GM19395 (cell line): ENCODE measurements around the gene RPL15.

Source experiments
- ATAC-seq: cut with Tn5 transposase; IDR thresholded peaks from one replicate; pipeline ENCODE4 v1.9.1; 2021; ENCODE audit warnings: mild to moderate bottlenecking, moderate library complexity; ENCODE audit not compliant: unreplicated experiment

The RPL15 gene

GRCh38 chr3:23959135-23959900 is 42.4 kb downstream of the RPL15 start:
- ATAC-seq = no peak

- no peak for ATAC-seq
These were observed 43.7 kb downstream of the RPL15 start for GRCh38 chr3:23960649-23961048.

GRCh38 chr3:23961066-23961465 is 44.1 kb downstream of the RPL15 start:
- ATAC-seq = no peak

GRCh38 chr3:23961913-23962312 is 45.0 kb downstream of the RPL15 start:
- ATAC-seq = no peak

GRCh38 chr3:23964537-23965235 is 47.8 kb downstream of the RPL15 start:
- no peak for ATAC-seq

GRCh38 chr3:23966328-23966727 is 49.4 kb downstream of the RPL15 start:
- no peak for ATAC-seq

GRCh38 chr3:23968463-23969184 is 51.7 kb downstream of the RPL15 start:
- no peak for ATAC-seq

- no peak for ATAC-seq
These were observed 52.5 kb downstream of the RPL15 start for GRCh38 chr3:23969393-23969792.
